Astrocyte (in vitro differentiated cells and primary cell): ENCODE data around the gene CCDC60.

Source experiments
- EZH2 ChIP-seq: IDR thresholded peaks from 2 replicates; pipeline ENCODE4 v1.6.1; 2012; ENCODE audit warnings: mild to moderate bottlenecking, low read length, inconsistent platforms; ENCODE audit not compliant: insufficient read depth
- TF ChIP-seq, protein P1 (sequence below): IDR thresholded peaks from 2 replicates; pipeline ENCODE4 v1.5.1; 2011; ENCODE audit warnings: low read depth, mild to moderate bottlenecking, inconsistent platforms, low read length, moderate library complexity; ENCODE audit not compliant: insufficient read depth

DNA sequence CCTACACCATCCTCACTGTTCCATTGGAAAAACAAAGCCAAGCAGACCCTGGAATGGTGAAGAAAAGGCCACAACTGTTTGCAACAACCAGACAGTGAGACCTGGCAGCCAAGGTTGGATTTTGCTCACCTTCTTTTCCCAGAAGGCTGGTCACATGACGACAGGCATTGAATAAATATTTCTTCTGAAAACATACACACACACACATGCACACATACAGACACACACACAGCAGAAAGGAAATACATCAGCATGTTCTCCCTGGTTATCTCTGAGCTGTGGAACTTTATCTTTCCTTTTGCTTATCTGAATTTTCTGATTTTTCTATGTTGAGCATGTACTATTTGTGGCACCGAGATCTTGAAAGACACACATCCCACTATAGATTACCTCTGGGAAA is 38.0 kb upstream of the CCDC60 start:
- TF ChIP-seq, protein P1, sequence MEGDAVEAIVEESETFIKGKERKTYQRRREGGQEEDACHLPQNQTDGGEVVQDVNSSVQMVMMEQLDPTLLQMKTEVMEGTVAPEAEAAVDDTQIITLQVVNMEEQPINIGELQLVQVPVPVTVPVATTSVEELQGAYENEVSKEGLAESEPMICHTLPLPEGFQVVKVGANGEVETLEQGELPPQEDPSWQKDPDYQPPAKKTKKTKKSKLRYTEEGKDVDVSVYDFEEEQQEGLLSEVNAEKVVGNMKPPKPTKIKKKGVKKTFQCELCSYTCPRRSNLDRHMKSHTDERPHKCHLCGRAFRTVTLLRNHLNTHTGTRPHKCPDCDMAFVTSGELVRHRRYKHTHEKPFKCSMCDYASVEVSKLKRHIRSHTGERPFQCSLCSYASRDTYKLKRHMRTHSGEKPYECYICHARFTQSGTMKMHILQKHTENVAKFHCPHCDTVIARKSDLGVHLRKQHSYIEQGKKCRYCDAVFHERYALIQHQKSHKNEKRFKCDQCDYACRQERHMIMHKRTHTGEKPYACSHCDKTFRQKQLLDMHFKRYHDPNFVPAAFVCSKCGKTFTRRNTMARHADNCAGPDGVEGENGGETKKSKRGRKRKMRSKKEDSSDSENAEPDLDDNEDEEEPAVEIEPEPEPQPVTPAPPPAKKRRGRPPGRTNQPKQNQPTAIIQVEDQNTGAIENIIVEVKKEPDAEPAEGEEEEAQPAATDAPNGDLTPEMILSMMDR: no peak
- TF ChIP-seq EZH2: no peak
